ENCODE data around the gene KIF5C.

The KIF5C gene

GRCh38 chr2:148992448-148992847 is 117.4 kb downstream of the KIF5C start:
- DNase-seq (ENCODE audit: low spot score), result no peak

- no peak for DNase-seq (ENCODE audit: low spot score)
These were observed 118.3 kb downstream of the KIF5C start for GRCh38 chr2:148993351-148993750.

- DNase-seq (ENCODE audit: low spot score), result no peak
These were observed 119.3 kb downstream of the KIF5C start for GRCh38 chr2:148994341-148994740.

- no peak for DNase-seq (ENCODE audit: low spot score)
These were observed 121.8 kb downstream of the KIF5C start for GRCh38 chr2:148996805-148997204.

- no peak for DNase-seq (ENCODE audit: low spot score)
These were observed 123.3 kb downstream of the KIF5C start for GRCh38 chr2:148998165-148998830.

- DNase-seq (ENCODE audit: low spot score), result no peak
These were observed 123.8 kb downstream of the KIF5C start for GRCh38 chr2:148998831-148999200.

GRCh38 chr2:148999451-148999921 is 124.5 kb downstream of the KIF5C start:
- DNase-seq (ENCODE audit: low spot score), result no peak

- peak; percentile 52 for DNase-seq (ENCODE audit: low spot score)
These were observed 125.3 kb downstream of the KIF5C start for GRCh38 chr2:149000158-149000938.

GRCh38 chr2:149001496-149001895 is 126.5 kb downstream of the KIF5C start:
- no peak for DNase-seq (ENCODE audit: low spot score)

GRCh38 chr2:149002378-149002890 is 127.4 kb downstream of the KIF5C start:
- DNase-seq (ENCODE audit: low spot score), result no peak

- no peak for DNase-seq (ENCODE audit: low spot score)
These were observed 128.1 kb downstream of the KIF5C start for GRCh38 chr2:149002891-149003740.

- DNase-seq (ENCODE audit: low spot score), result no peak
These were observed 129.8 kb downstream of the KIF5C start for GRCh38 chr2:149004836-149005235.

- DNase-seq (ENCODE audit: low spot score), result no peak
These were observed 130.5 kb downstream of the KIF5C start for GRCh38 chr2:149005471-149006077.

GRCh38 chr2:149006883-149007543 is 132.0 kb downstream of the KIF5C start:
- no peak for DNase-seq (ENCODE audit: low spot score)

- DNase-seq (ENCODE audit: low spot score), result no peak
These were observed 133.4 kb downstream of the KIF5C start for GRCh38 chr2:149008381-149008780.

- no peak for DNase-seq (ENCODE audit: low spot score)
These were observed 134.8 kb downstream of the KIF5C start for GRCh38 chr2:149009576-149010461.

- DNase-seq (ENCODE audit: low spot score), result no peak
These were observed 137.5 kb downstream of the KIF5C start for GRCh38 chr2:149012545-149012944.

- DNase-seq (ENCODE audit: low spot score), result no peak
These were observed 140.5 kb downstream of the KIF5C start for GRCh38 chr2:149015501-149015900.

- DNase-seq (ENCODE audit: low spot score), result no peak
These were observed 141.0 kb downstream of the KIF5C start for GRCh38 chr2:149015926-149016563.
